Neural progenitor cell (in vitro differentiated cells): ENCODE results near the gene SDHA.

ENCODE experiments used
- EZH2 ChIP-seq: fragments of 200-600 bp; sonication (generic); IDR thresholded peaks from 2 replicates; pipeline ENCODE4 v1.6.1; 2017; ENCODE audit warnings: antibody characterized with exemption, mild to moderate bottlenecking, moderate library complexity
- EZH2phosphoT487 ChIP-seq: fragments of 200-600 bp; sonication (generic); IDR thresholded peaks from 2 replicates; pipeline ENCODE4 v1.6.1; 2017; ENCODE audit warnings: antibody characterized with exemption
- TF ChIP-seq, protein P1 (sequence below): fragments of 200-600 bp; sonication (generic); IDR thresholded peaks from 2 replicates; pipeline ENCODE4 v1.5.1; 2017; ENCODE audit warnings: antibody characterized with exemption, mild to moderate bottlenecking

DNA sequence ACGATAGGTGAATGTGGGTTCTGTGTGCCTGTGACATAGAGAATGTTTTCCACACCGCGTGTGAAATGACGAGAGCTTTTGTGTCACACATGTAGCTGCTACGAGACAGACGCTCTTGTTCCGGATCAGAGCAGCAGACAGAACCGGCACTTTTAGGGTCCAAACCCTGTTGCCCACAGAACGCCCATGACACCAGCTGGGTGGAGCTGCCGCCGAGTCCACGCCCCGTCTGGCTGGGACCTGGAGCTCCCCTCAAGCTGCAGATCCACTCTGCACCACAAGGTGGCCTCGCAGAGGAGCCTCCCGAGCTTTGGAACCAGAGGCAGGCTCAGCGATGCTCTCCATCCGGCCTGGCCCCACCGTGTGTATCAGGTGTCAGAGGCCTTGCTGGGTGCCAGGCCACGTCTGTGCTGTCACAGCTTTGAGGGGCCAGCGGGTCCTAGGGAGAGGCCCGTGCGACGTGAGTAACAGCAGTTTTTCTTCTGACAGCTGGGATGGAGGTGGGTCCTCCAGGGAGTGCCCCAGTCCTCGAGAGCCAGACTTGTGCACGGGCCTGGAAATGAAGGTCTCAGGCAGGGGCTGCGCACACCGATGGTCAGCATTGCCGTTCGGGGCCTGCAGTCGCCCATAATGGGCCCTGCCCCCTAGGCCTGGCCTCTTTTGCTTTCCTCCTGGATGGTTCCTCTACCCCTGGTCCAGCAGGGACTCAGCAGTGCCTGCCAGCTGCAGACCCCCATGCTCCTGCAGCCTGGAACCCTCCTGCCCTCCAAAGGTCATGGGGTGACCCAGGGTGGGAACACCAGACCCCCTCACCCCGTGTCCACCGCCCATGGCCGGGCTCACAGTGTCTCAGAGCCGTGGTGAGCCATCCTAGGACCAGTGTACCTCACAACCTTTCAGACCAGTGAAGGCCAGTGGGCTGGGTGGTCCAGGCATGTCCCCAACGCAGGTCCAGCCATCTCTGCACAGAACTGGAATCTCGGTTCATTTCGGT lies 29.3 kb upstream of the SDHA start:
- TF ChIP-seq EZH2 (no peak), EZH2phosphoT487 (no peak)
- TF ChIP-seq, protein P1, sequence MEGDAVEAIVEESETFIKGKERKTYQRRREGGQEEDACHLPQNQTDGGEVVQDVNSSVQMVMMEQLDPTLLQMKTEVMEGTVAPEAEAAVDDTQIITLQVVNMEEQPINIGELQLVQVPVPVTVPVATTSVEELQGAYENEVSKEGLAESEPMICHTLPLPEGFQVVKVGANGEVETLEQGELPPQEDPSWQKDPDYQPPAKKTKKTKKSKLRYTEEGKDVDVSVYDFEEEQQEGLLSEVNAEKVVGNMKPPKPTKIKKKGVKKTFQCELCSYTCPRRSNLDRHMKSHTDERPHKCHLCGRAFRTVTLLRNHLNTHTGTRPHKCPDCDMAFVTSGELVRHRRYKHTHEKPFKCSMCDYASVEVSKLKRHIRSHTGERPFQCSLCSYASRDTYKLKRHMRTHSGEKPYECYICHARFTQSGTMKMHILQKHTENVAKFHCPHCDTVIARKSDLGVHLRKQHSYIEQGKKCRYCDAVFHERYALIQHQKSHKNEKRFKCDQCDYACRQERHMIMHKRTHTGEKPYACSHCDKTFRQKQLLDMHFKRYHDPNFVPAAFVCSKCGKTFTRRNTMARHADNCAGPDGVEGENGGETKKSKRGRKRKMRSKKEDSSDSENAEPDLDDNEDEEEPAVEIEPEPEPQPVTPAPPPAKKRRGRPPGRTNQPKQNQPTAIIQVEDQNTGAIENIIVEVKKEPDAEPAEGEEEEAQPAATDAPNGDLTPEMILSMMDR, result peak; percentile 87
